ENCODE results near the gene SMARCB1.

DNA sequence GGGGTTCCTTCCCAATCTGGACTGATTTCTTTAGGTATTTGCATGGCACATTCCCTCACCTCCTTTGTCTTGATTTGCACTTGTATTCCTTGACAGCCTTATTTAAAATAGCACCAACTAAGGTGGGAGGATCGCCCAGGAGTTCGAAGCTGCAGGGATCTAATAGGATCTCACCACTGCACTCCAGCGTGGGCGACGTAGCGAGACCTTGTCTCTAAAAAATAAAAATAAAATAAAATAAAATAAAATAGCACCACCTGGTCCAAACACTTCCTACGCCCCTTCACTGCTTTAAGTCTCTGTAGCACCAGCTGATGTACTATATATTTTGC lies 71.7 kb downstream of the SMARCB1 start:
- TF ChIP-seq, protein P1, sequence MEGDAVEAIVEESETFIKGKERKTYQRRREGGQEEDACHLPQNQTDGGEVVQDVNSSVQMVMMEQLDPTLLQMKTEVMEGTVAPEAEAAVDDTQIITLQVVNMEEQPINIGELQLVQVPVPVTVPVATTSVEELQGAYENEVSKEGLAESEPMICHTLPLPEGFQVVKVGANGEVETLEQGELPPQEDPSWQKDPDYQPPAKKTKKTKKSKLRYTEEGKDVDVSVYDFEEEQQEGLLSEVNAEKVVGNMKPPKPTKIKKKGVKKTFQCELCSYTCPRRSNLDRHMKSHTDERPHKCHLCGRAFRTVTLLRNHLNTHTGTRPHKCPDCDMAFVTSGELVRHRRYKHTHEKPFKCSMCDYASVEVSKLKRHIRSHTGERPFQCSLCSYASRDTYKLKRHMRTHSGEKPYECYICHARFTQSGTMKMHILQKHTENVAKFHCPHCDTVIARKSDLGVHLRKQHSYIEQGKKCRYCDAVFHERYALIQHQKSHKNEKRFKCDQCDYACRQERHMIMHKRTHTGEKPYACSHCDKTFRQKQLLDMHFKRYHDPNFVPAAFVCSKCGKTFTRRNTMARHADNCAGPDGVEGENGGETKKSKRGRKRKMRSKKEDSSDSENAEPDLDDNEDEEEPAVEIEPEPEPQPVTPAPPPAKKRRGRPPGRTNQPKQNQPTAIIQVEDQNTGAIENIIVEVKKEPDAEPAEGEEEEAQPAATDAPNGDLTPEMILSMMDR (conservative IDR thresholded peaks at IDR 0.05 in 1 of 2, IDR thresholded peaks at IDR 0.05 in 1 of 2; ENCODE audit: low read depth in 1 of 2, low read length in 2 of 2), result no peak
- TF ChIP-seq EZH2 (IDR thresholded peaks at IDR 0.05; ENCODE audit: low read length, missing control alignments), result no peak

Data from fibroblast of lung (primary cell).